ENCODE data around the gene MZF1.

Gene MZF1

GRCh38 chr19:58569943-58570670 is 3.0 kb downstream of the MZF1 start:
- DNase-seq, result no peak

GRCh38 chr19:58569191-58569942 is 3.8 kb downstream of the MZF1 start:
- DNase-seq, result no peak

- DNase-seq, result no peak
Measured at GRCh38 chr19:58568453-58569130, 4.5 kb downstream of the MZF1 start.

- DNase-seq, result no peak
Measured at GRCh38 chr19:58566989-58567388, 6.1 kb downstream of the MZF1 start.

GRCh38 chr19:58563823-58564222 is 9.3 kb downstream of the MZF1 start:
- no peak for DNase-seq

- DNase-seq, result no peak
Measured at GRCh38 chr19:58563034-58563573, 10.0 kb downstream of the MZF1 start.

- no peak for DNase-seq
Measured at GRCh38 chr19:58562122-58563033, 10.8 kb downstream of the MZF1 start.

GRCh38 chr19:58561373-58562121 is 11.6 kb downstream of the MZF1 start:
- no peak for DNase-seq

GRCh38 chr19:58560921-58561320 is 12.2 kb downstream of the MZF1 start:
- DNase-seq, result no peak

- no peak for DNase-seq
Measured at GRCh38 chr19:58560007-58560887, 12.9 kb downstream of the MZF1 start.

- no peak for DNase-seq
Measured at GRCh38 chr19:58559275-58560006, 13.7 kb downstream of the MZF1 start.

GRCh38 chr19:58558623-58559274 is 14.4 kb downstream of the MZF1 start:
- DNase-seq, result no peak

- DNase-seq, result no peak
Measured at GRCh38 chr19:58558066-58558622, 15.0 kb downstream of the MZF1 start, which contains the start of gene UBE2M. UBE2M (minus strand) TSS chr19:58558611; CDS start chr19:58558381, 230 bp downstream.

GRCh38 chr19:58557221-58558065 is 15.7 kb downstream of the MZF1 start:
- DNase-seq, result no peak

- DNase-seq, result no peak
Measured at GRCh38 chr19:58556622-58557220, 16.4 kb downstream of the MZF1 start.

- no peak for DNase-seq
Measured at GRCh38 chr19:58555920-58556621, 17.1 kb downstream of the MZF1 start.

- DNase-seq, result no peak
Measured at GRCh38 chr19:58555369-58555885, 17.7 kb downstream of the MZF1 start.

All from DMS53 (cell line).